ENCODE results near the gene ATF6B. TPM values are rescaled to one million over a fixed set of nuclear protein-coding genes. Genes with fewer than 3 reads are reported as not detected.

ATF6B gene
- total RNA-seq, 1 experiment from 2014 or later, result 70.2 TPM

DNA sequence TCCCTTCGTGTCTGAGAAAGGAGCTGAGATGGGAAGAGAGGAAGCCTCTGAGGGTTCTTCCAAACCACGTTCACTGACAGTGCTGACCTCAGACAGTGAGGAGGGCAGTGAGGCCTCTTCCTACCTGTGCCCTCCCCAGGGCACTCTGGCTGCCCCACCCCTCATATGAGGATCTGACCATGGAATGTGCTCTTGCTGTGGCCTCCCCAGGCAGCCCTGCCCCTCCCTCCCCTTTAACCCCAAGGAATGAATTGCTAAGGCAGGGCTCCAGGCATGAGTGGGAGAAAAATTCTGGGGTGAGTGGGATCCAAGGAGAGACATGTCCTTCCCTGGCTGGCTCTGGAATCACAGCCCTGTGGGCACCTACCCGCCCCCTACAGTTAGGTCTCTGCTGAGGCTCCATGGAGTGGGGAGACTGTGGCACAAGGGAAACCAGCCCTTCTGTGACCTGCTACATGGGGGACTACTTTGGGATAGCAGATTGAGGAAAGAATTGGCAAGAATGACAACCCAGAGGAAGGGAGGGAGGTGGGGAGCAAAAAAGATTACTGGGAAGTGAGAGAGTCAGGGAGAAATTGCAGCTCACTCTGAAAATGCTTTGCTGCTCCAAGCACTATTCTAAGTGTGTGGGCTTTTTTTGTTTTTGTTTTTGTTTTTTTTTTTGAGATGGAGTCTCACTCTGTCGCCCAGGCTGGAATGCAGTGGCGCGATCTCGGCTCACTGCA, 48.3 kb downstream of the ATF6B start:
- Histone ChIP-seq H3K4me3 (ENCODE audit: low read depth, low read length, poor library complexity, severe bottlenecking) (no peak overlapping the region), H3K4me1 (ENCODE audit: insufficient read depth, low read length, poor library complexity, severe bottlenecking) (no peaks in the 10 kb centered on the region), H3K36me3 (ENCODE audit: insufficient read depth, low read length, poor library complexity, severe bottlenecking) (no peaks in the 10 kb centered on the region), H3K9me3 (ENCODE audit: low read depth, low read length, poor library complexity, severe bottlenecking) (no peaks in the 10 kb centered on the region), H3K27me3 (replicated peaks; ENCODE audit: insufficient read depth, low read depth, low read length, poor library complexity) (no peaks in the 10 kb centered on the region), H3K27ac (ENCODE audit: low read depth, low read length, poor library complexity, severe bottlenecking) (no peak overlapping the region)
- ChIA-PET CTCF (no interaction called here), POLR2A (ENCODE audit: low non-redundant PET) (no interaction called here)
- TF ChIP-seq, protein P1, sequence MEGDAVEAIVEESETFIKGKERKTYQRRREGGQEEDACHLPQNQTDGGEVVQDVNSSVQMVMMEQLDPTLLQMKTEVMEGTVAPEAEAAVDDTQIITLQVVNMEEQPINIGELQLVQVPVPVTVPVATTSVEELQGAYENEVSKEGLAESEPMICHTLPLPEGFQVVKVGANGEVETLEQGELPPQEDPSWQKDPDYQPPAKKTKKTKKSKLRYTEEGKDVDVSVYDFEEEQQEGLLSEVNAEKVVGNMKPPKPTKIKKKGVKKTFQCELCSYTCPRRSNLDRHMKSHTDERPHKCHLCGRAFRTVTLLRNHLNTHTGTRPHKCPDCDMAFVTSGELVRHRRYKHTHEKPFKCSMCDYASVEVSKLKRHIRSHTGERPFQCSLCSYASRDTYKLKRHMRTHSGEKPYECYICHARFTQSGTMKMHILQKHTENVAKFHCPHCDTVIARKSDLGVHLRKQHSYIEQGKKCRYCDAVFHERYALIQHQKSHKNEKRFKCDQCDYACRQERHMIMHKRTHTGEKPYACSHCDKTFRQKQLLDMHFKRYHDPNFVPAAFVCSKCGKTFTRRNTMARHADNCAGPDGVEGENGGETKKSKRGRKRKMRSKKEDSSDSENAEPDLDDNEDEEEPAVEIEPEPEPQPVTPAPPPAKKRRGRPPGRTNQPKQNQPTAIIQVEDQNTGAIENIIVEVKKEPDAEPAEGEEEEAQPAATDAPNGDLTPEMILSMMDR (conservative IDR thresholded peaks at IDR 0.05; ENCODE audit: low read depth, low read length), result no peak
- TF ChIP-seq EZH2 (IDR thresholded peaks at IDR 0.05; ENCODE audit: borderline replicate concordance, low read depth, low read length, poor library complexity, severe bottlenecking), result no peak
- DNase-seq (ENCODE audit: low spot score), result no peak
- intact Hi-C loops (cut with micrococcal nuclease; ENCODE audit: unreplicated experiment), result no loop called here
- no TSS peak for BruUV-seq (replicated peaks)

DNA sequence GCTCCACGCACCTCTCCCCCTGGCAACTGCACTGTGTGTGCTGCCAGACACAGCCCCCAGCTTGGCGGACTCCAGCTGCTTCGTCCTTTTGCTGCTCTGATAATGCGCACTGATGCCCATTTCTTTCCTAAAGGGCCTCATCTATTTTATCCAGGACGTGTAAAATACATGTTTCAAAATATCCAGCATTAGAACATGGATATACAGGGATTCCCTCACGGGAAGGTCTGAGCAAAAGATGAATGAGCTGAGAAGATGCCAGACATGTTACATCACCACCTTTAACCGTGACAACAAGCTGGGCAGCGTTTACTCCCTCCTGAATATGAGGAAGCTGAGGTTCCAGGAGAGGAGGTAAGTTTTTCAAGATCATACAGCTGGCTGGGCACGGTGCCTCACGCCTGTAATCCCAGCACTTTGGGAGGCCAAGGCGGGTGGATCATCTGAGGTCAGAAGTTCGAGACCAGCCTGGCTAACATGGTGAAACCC, 51.7 kb downstream of the ATF6B start:
- CTCF ChIA-PET, result no interaction called here
- H3K27ac ChIP-seq (ENCODE audit: low read depth, low read length, poor library complexity, severe bottlenecking), result no peak overlapping the region

DNA sequence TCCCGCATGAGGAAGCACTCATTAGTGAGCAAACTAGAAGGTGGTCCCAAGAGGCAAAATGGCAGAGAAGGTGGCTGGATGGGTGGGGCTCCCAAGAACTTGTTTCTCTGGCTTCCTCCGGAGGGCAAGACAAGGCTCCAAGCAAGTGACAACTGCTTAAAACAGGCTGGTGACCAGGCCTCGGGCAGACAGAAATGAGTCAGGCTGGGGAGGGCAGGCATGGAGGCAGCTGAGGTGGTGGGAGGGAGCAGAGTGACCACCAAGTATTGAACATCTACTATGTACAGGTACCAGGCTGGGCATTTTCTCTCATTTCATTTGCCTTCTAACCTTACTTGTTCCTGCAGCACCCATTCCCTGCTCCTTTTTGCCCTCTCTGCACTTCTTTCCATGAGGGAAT, 52.3 kb downstream of the ATF6B start:
- TF ChIP-seq, protein P1 (conservative IDR thresholded peaks at IDR 0.05; ENCODE audit: low read depth, low read length), result no peak
- no peak for TF ChIP-seq EZH2 (IDR thresholded peaks at IDR 0.05; ENCODE audit: borderline replicate concordance, low read depth, low read length, poor library complexity, severe bottlenecking)
- POLR2A ChIA-PET (ENCODE audit: low non-redundant PET), result no interaction called here
- Histone ChIP-seq H3K27me3 (replicated peaks; ENCODE audit: insufficient read depth, low read depth, low read length, poor library complexity) (no peaks in the 10 kb centered on the region), H3K4me3 (ENCODE audit: low read depth, low read length, poor library complexity, severe bottlenecking) (no peak overlapping the region), H3K9me3 (ENCODE audit: low read depth, low read length, poor library complexity, severe bottlenecking) (no peaks in the 10 kb centered on the region), H3K36me3 (ENCODE audit: insufficient read depth, low read length, poor library complexity, severe bottlenecking) (no peaks in the 10 kb centered on the region), H3K27ac (ENCODE audit: low read depth, low read length, poor library complexity, severe bottlenecking) (no peak overlapping the region), H3K4me1 (ENCODE audit: insufficient read depth, low read length, poor library complexity, severe bottlenecking) (no peaks in the 10 kb centered on the region)
- intact Hi-C loops (cut with micrococcal nuclease; ENCODE audit: unreplicated experiment), result no loop called here
- DNase-seq (ENCODE audit: low spot score), result no peak
- BruUV-seq (replicated peaks), result no TSS peak
- CTCF ChIA-PET, result no interaction called here

More for the DNA sequence above, 51.7 kb downstream of the ATF6B start:
- POLR2A ChIA-PET (ENCODE audit: low non-redundant PET), result no interaction called here
- no peak for DNase-seq (ENCODE audit: low spot score)
- intact Hi-C loops (cut with micrococcal nuclease; ENCODE audit: unreplicated experiment), result no loop called here
- no peaks in the 10 kb centered on the region for H3K27me3 ChIP-seq (replicated peaks; ENCODE audit: insufficient read depth, low read depth, low read length, poor library complexity)
- no peaks in the 10 kb centered on the region for H3K9me3 ChIP-seq (ENCODE audit: low read depth, low read length, poor library complexity, severe bottlenecking)
- H3K36me3 ChIP-seq (ENCODE audit: insufficient read depth, low read length, poor library complexity, severe bottlenecking), result no peaks in the 10 kb centered on the region
- no peak overlapping the region for H3K4me3 ChIP-seq (ENCODE audit: low read depth, low read length, poor library complexity, severe bottlenecking)
- BruUV-seq (replicated peaks), result no TSS peak
- TF ChIP-seq, protein P1 (conservative IDR thresholded peaks at IDR 0.05; ENCODE audit: low read depth, low read length), result no peak
- no peak for TF ChIP-seq EZH2 (IDR thresholded peaks at IDR 0.05; ENCODE audit: borderline replicate concordance, low read depth, low read length, poor library complexity, severe bottlenecking)
- no peaks in the 10 kb centered on the region for H3K4me1 ChIP-seq (ENCODE audit: insufficient read depth, low read length, poor library complexity, severe bottlenecking)
